Transverse colon (tissue), 4 donors: ENCODE measurements around the gene FURIN. TPM values are rescaled to one million over a fixed set of nuclear protein-coding genes. Genes with fewer than 3 reads are reported as not detected.

Source experiments
- DNase-seq: peaks from one replicate; pipeline ENCODE4 v3.0.0-alpha.2; 2019
- H3K27ac ChIP-seq, 4 donors: fragments of 200-600 bp; sonication (generic); 2 replicates each; pipeline ENCODE4 v1.5.1; 2016 to 2018; ENCODE audit warnings: inconsistent platforms in 4 of 4
- H3K27me3 ChIP-seq: fragments of 200-600 bp; sonication (generic); 2 replicates; pipeline ENCODE4 v1.5.1; 2017; ENCODE audit warnings: inconsistent platforms
- H3K36me3 ChIP-seq, 4 donors: fragments of 200-600 bp; sonication (generic); 2 replicates each; pipeline ENCODE4 v1.5.1; 2017 to 2019; ENCODE audit warnings: inconsistent platforms in 4 of 4
- H3K4me1 ChIP-seq, 4 donors: fragments of 200-600 bp; sonication (generic); 2 replicates each; pipeline ENCODE4 v1.5.1; 2017 to 2020; ENCODE audit warnings: inconsistent platforms in 4 of 4
- H3K4me3 ChIP-seq, 4 donors: fragments of 200-600 bp; sonication (generic); 1 replicate in 1 of 4; 2 replicates in 3 of 4; pipeline versions ENCODE4 v1.5.1 to v1.6.1; 2017 to 2019; ENCODE audit warnings: inconsistent platforms in 4 of 4
- H3K9me3 ChIP-seq, 2 donors: fragments of 200-600 bp; sonication (generic); 2 replicates each; pipeline ENCODE4 v1.5.1; 2017 to 2019; ENCODE audit warnings: inconsistent platforms in 2 of 2
- CTCF ChIP-seq, 5 experiments: fragments of 200-600 bp in 3 of 5; fragments of 450-650 bp in 2 of 5; sonication (generic) in 3 of 5; IDR thresholded peaks; 1 replicate in 2 of 5; 2 replicates in 3 of 5; pipeline ENCODE4 v1.5.1; 2016 to 2017; ENCODE audit warnings: antibody characterized with exemption in 5 of 5, inconsistent platforms in 3 of 5, mild to moderate bottlenecking in 2 of 5, moderate library complexity in 1 of 5
- EP300 ChIP-seq: sonication (generic); formaldehyde crosslinking; IDR thresholded peaks from one replicate; pipeline ENCODE4 v1.6.1; 2017; ENCODE audit warnings: antibody characterized with exemption, low read depth
- POLR2A ChIP-seq: fragments of 450-650 bp; IDR thresholded peaks from one replicate; pipeline ENCODE4 v1.6.1; 2016; ENCODE audit warnings: antibody characterized with exemption, mild to moderate bottlenecking, moderate library complexity
- POLR2AphosphoS5 ChIP-seq, 3 donors: sonication (generic); formaldehyde crosslinking; IDR thresholded peaks; one replicate each; pipeline ENCODE4 v1.6.1; 2016; ENCODE audit warnings: antibody characterized with exemption in 3 of 3
- WGBS, 2 donors: methylation state at CpG; one replicate each; pipeline ENCODE4 v1.1.5; 2018; ENCODE audit warnings: low coverage in 1 of 2; 5-methylcytosine and 5-hydroxymethylcytosine counted together
- in situ Hi-C, 4 donors: fragments of 200-750 bp; cut with MboI; loops; one replicate each; pipeline versions ENCODE4 v1.15.0 to v1.15.1; 2017; ENCODE audit warnings: low sequenced_read_pairs in 3 of 4, low pct_ligation_motif_present in 1 of 4, low pct_unique_long_range_greater_than_20kb in 1 of 4
- intact Hi-C: fragments of 100-400 bp; cut with DNase I; formaldehyde crosslinking; loops from one replicate; pipeline ENCODE4 v1.15.1; 2023; ENCODE audit warnings: low total_unique reads
- total RNA-seq, 4 donors: library from RNA; depleted of rRNA; stranded (reverse); fragments of >200 nt; gene quantifications; one replicate each; pipeline ENCODE4 v1.1.0, GENCODE V29; 2016

The FURIN gene
- total RNA-seq, 4 donors from 2014 or later, result 64.6 to 109 (median 80.6) TPM

- Histone ChIP-seq H3K4me1 (peaks cover 0 to under 1% (median 0%) of the 10 kb centered on the region in 4 donors), H3K4me3 (no peak overlapping the region), H3K9me3 (no peaks in the 10 kb centered on the region), H3K27ac (no peak overlapping the region), H3K36me3 (no peaks in the 10 kb centered on the region), H3K27me3 (no peaks in the 10 kb centered on the region)
- intact Hi-C loops, result no loop called here
- DNase-seq, result no peak
- in situ Hi-C loops, result loop anchor here in 2 of 4 donors (25.0 kb wide), 2 partner anchors 229 to 579 kb away; no protein-coding TSS in a partner anchor
- TF ChIP-seq POLR2AphosphoS5 (IDR thresholded peaks at IDR 0.05) (no peak), CTCF (IDR thresholded peaks at IDR 0.05) (no peak), POLR2A (no peak), EP300 (no peak)
- 86% methylated on average over 8 of the region's 8 CpGs; no CpG with 5 or more reads in 1 of the 2 donors for WGBS, 2 donors
These were observed 23.1 kb downstream of the FURIN start for GRCh38 chr15:90891346-90891949.

GRCh38 chr15:90892023-90892422, 23.6 kb downstream of the FURIN start:
- no peaks in the 10 kb centered on the region for H3K9me3 ChIP-seq
- H3K27me3 ChIP-seq, result no peaks in the 10 kb centered on the region
- intact Hi-C loops, result no loop called here
- TF ChIP-seq POLR2A, result no peak
- WGBS, 2 donors, result 93 to 95% methylated on average over 10 to 11 of the region's 11 CpGs
- no peaks in the 10 kb centered on the region for H3K36me3 ChIP-seq
- no peaks in the 10 kb centered on the region for H3K4me1 ChIP-seq
- in situ Hi-C loops, result loop anchor here in 2 of 4 donors (25.0 kb wide), 2 partner anchors 230 to 580 kb away; no protein-coding TSS in a partner anchor
- H3K27ac ChIP-seq, result no peak overlapping the region
- no peak overlapping the region for H3K4me3 ChIP-seq
- no peak for DNase-seq

GRCh38 chr15:90892498-90893174, 24.2 kb downstream of the FURIN start:
- Histone ChIP-seq H3K9me3 (no peaks in the 10 kb centered on the region), H3K4me3 (no peak overlapping the region), H3K27me3 (no peaks in the 10 kb centered on the region), H3K36me3 (no peaks in the 10 kb centered on the region), H3K4me1 (no peaks in the 10 kb centered on the region), H3K27ac (no peak overlapping the region)
- intact Hi-C loops (no loop called here), in situ Hi-C loops (loop anchor here in 2 of 4 donors (25.0 kb wide), 2 partner anchors 230 to 580 kb away; no protein-coding TSS in a partner anchor)
- no peak for TF ChIP-seq POLR2AphosphoS5 (IDR thresholded peaks at IDR 0.05)
- TF ChIP-seq POLR2A, result no peak
- no peak for TF ChIP-seq CTCF (IDR thresholded peaks at IDR 0.05)
- TF ChIP-seq EP300, result no peak
- 98 to 100% methylated on average over 1 to 25 of the region's 29 CpGs for WGBS, 2 donors
- no peak for DNase-seq

- in situ Hi-C loops (loop anchor here in 2 of 4 donors (25.0 kb wide), 2 partner anchors 231 to 581 kb away; no protein-coding TSS in a partner anchor), intact Hi-C loops (no loop called here)
- no peak for DNase-seq
- 94% methylated on average over 23 of the region's 33 CpGs; no CpG with 5 or more reads in 1 of the 2 donors for WGBS, 2 donors
- no peaks in the 10 kb centered on the region for H3K9me3 ChIP-seq
- TF ChIP-seq POLR2AphosphoS5 (IDR thresholded peaks at IDR 0.05), result no peak
- no peak for TF ChIP-seq CTCF (IDR thresholded peaks at IDR 0.05)
- no peaks in the 10 kb centered on the region for H3K27me3 ChIP-seq
- H3K27ac ChIP-seq, result no peak overlapping the region
- H3K4me3 ChIP-seq, result no peak overlapping the region
- H3K36me3 ChIP-seq, result no peaks in the 10 kb centered on the region
- no peaks in the 10 kb centered on the region for H3K4me1 ChIP-seq
These were observed 25.0 kb downstream of the FURIN start for GRCh38 chr15:90893175-90894090.
